T follicular helper cell (primary cell): Measurements from ENCODE around the gene CBX7.

Source experiments
- DNase-seq: peaks from one replicate; pipeline ENCODE4 v3.0.0-alpha.2; 2020; ENCODE audit warnings: low read depth

Gene CBX7

GRCh38 chr22:39147335-39148025, 5.0 kb downstream of the CBX7 start:
- DNase-seq, result no peak

- DNase-seq, result no peak
Measured at GRCh38 chr22:39146256-39147101, 6.0 kb downstream of the CBX7 start.

- no peak for DNase-seq
Measured at GRCh38 chr22:39144101-39144767, 8.2 kb downstream of the CBX7 start.

GRCh38 chr22:39142088-39142680, 10.3 kb downstream of the CBX7 start:
- DNase-seq, result no peak

GRCh38 chr22:39139933-39140332, 12.5 kb downstream of the CBX7 start:
- DNase-seq, result no peak

- no peak for DNase-seq
Measured at GRCh38 chr22:39138357-39138997, 14.0 kb downstream of the CBX7 start.

GRCh38 chr22:39136317-39136716, 16.2 kb downstream of the CBX7 start:
- DNase-seq, result no peak

- DNase-seq, result no peak
Measured at GRCh38 chr22:39135092-39135896, 17.2 kb downstream of the CBX7 start.

GRCh38 chr22:39134366-39135091, 18.0 kb downstream of the CBX7 start:
- no peak for DNase-seq

GRCh38 chr22:39133871-39134270, 18.6 kb downstream of the CBX7 start:
- no peak for DNase-seq

- no peak for DNase-seq
Measured at GRCh38 chr22:39132871-39133524, 19.5 kb downstream of the CBX7 start.

GRCh38 chr22:39132281-39132680, 20.2 kb downstream of the CBX7 start:
- DNase-seq, result no peak

GRCh38 chr22:39130892-39131855, 21.3 kb downstream of the CBX7 start:
- DNase-seq, result no peak

- no peak for DNase-seq
Measured at GRCh38 chr22:39130152-39130704, 22.3 kb downstream of the CBX7 start.

GRCh38 chr22:39129746-39130145, 22.7 kb downstream of the CBX7 start:
- no peak for DNase-seq

GRCh38 chr22:39129081-39129480, 23.4 kb downstream of the CBX7 start:
- DNase-seq, result no peak

- no peak for DNase-seq
Measured at GRCh38 chr22:39128508-39128907, 24.0 kb downstream of the CBX7 start.

- no peak for DNase-seq
Measured at GRCh38 chr22:39125622-39126021, 26.9 kb downstream of the CBX7 start.
